ENCODE measurements around the gene PAM.
A peak's percentile ranks its signal among the peaks of the same experiment; 100 is the strongest.
"Not testable (repeated sequence)": the region's sequence is repeated elsewhere in the genome, so short reads cannot be mapped to it uniquely, and the experiment has no call there.

PAM gene

DNA sequence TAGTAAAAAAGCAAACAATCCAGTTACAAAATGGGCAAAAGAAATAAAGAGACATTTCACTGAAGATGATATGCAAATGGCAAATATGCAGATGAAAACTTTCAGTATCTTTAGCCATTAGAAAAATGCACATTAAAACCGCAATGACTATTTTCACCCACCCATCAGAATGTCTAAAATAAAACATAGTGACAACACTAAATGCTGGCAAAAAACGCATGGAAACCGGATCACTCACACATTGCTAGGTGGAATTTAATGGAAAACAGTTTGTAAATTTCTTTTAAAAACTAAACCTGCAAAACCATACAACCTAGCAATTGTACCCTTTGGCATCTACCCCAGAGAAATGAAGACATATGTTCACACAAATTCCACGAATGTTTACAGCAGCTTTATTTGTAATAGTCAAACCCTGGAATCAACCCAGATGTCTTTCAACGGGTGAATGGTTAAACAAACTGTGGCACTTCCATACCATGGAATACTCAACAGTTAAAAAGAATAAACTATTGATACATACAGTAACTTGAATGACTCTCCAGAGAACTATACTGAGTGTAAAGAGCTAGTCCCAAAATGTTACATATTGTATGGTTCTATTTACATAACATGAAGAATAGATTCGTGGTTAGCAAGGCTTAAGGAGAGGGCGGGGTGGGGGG is 17.2 kb upstream of the PAM start:
- Mint-ChIP-seq H3K9me3 (no peaks in the 10 kb centered on the region), H3K4me1 (ENCODE audit: low read depth in 2 of 2) (no peaks in the 10 kb centered on the region), H3K27ac (no peak overlapping the region), H3K36me3 (ENCODE audit: insufficient read depth) (no peaks in the 10 kb centered on the region), H3K27me3 (peaks cover 0 to 28% of the 10 kb centered on the region in 2 donors), H3K4me3 (no peak overlapping the region)
- ATAC-seq (replicated peaks), result no peak
- DNase-seq, result no peak

GRCh38 chr5:102740515-102740914 is 14.6 kb upstream of the PAM start:
- DNase-seq (no peak), ATAC-seq (replicated peaks) (no peak)
- no peak overlapping the region for H3K27ac Mint-ChIP-seq
- H3K27me3 Mint-ChIP-seq, result peaks cover 0 to 10% of the 10 kb centered on the region in 2 donors
- H3K4me1 Mint-ChIP-seq (ENCODE audit: low read depth in 2 of 2), result no peaks in the 10 kb centered on the region
- no peaks in the 10 kb centered on the region for H3K9me3 Mint-ChIP-seq
- no peaks in the 10 kb centered on the region for H3K36me3 Mint-ChIP-seq (ENCODE audit: insufficient read depth)
- H3K4me3 Mint-ChIP-seq, result no peak overlapping the region

- H3K4me3 Mint-ChIP-seq, result no peak overlapping the region
- no peak for ATAC-seq (replicated peaks)
- no peak for DNase-seq
- H3K4me1 Mint-ChIP-seq (ENCODE audit: low read depth in 2 of 2), result peaks cover 0 to 3% of the 10 kb centered on the region in 2 donors
- H3K27me3 Mint-ChIP-seq, result peaks cover 0 to 4% of the 10 kb centered on the region in 2 donors
- H3K9me3 Mint-ChIP-seq, result no peaks in the 10 kb centered on the region
- H3K27ac Mint-ChIP-seq, result no peak overlapping the region
- H3K36me3 Mint-ChIP-seq (ENCODE audit: insufficient read depth), result no peaks in the 10 kb centered on the region
These were observed 12.9 kb upstream of the PAM start for GRCh38 chr5:102742215-102742614.

DNA sequence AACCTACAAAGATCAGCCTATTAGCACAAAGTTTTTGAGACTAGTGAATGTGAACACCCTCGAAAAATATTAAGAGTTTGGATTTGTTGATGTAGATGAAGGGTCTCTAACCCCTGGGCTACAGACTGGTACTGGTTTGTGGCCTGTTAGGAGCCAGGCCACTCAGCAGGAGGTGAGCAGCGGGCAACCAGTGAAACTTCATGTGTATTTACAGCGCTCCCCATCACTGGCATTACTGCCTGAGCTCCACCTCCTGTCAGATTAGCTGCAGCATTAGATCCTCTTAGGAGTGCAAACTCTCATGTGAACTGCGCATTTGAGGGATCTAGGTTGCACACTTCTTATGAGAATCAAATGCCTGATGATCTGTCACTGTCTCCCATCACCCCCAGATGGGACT is 11.2 kb upstream of the PAM start:
- Mint-ChIP-seq H3K27me3 (no peaks in the 10 kb centered on the region), H3K4me1 (ENCODE audit: low read depth in 2 of 2) (peaks cover 0 to 3% of the 10 kb centered on the region in 2 donors), H3K4me3 (no peak overlapping the region), H3K9me3 (no peaks in the 10 kb centered on the region), H3K36me3 (ENCODE audit: insufficient read depth) (no peaks in the 10 kb centered on the region), H3K27ac (no peak overlapping the region)
- ATAC-seq (replicated peaks) (no peak), DNase-seq (no peak)

DNA sequence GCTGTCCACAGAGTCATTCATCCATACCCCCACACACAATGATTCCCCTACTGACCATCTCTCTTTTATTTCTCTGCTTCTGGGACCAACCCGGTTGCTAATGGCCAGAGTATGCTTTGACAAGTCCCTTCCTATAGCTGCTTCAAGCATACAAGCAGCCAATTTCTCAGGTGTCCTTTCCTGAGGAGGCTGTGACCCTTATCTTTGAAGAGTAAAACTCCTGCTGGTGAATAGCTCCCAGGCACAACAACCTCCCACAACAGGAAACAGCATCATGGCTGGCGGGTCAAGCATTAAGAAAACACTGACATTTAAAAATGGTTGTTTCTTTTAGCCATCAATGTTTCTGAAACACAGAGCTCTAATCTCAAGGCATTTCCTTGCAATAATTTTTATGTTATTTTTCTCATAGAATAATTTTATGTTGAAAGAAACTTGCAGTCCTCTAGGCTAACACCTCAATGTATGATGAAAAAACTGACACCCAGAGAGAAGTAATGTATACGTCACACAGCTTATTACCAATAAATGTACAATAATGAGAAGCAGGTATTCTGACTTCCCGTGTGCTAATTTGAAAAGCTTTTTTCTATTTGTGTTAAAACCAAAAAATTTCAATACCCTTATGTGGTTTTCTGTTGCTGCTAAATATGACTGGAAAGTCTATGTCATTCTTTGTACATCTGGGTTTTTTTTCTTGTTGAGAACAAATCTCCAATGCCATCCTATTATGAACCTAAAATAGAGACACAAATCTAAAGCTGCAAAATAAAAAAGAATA is 7.5 kb upstream of the PAM start:
- peaks cover 0 to 3% of the 10 kb centered on the region in 2 donors for H3K4me1 Mint-ChIP-seq (ENCODE audit: low read depth in 2 of 2)
- no peak overlapping the region for H3K27ac Mint-ChIP-seq
- ATAC-seq (replicated peaks) (no peak), DNase-seq (no peak)
- H3K9me3 Mint-ChIP-seq, result no peaks in the 10 kb centered on the region
- H3K4me3 Mint-ChIP-seq, result no peak overlapping the region
- H3K27me3 Mint-ChIP-seq, result no peaks in the 10 kb centered on the region
- H3K36me3 Mint-ChIP-seq (ENCODE audit: insufficient read depth), result no peaks in the 10 kb centered on the region

- DNase-seq (no peak), ATAC-seq (replicated peaks) (no peak)
- H3K4me3 Mint-ChIP-seq, result no peak overlapping the region
- H3K4me1 Mint-ChIP-seq (ENCODE audit: low read depth in 2 of 2), result peaks cover 9 to 11% of the 10 kb centered on the region in 2 donors
- H3K36me3 Mint-ChIP-seq (ENCODE audit: insufficient read depth), result peaks cover 4% of the 10 kb centered on the region
- H3K9me3 Mint-ChIP-seq, result no peaks in the 10 kb centered on the region
- H3K27me3 Mint-ChIP-seq, result no peaks in the 10 kb centered on the region
- no peak overlapping the region for H3K27ac Mint-ChIP-seq
These were observed 5.6 kb upstream of the PAM start for GRCh38 chr5:102749416-102750030.

GRCh38 chr5:102750151-102750834 is 4.8 kb upstream of the PAM start:
- no peak overlapping the region for H3K4me3 Mint-ChIP-seq
- H3K27ac Mint-ChIP-seq, result no peak overlapping the region
- no peaks in the 10 kb centered on the region for H3K9me3 Mint-ChIP-seq
- peaks cover 6% of the 10 kb centered on the region for H3K36me3 Mint-ChIP-seq (ENCODE audit: insufficient read depth)
- ATAC-seq (replicated peaks), result no peak
- no peaks in the 10 kb centered on the region for H3K27me3 Mint-ChIP-seq
- DNase-seq, result no peak
- H3K4me1 Mint-ChIP-seq (ENCODE audit: low read depth in 2 of 2), result peaks cover 11 to 14% of the 10 kb centered on the region in 2 donors

DNA sequence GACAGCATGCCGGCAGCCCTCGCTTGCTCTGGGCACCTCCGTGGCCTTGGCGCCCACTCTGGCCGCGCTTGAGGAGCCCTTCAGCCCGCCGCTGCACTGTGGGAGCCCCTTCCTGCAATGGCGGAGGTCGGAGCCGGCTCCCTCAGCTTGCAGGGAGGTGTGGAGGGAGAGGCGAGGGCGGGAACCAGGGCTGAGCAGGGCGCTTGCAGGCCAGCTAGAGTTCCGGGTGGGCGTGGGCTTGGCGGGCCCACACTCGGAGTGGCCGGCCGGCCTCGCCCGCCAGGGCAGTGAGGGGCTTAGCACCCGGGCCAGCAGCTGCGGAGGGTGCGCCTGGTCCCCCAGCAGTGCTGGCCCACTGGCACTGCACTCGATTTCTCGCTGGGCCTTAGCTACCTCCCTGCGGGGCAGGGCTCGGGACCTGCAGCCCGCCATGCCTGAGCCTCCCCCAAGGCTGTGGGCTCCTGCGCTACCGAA is 3.2 kb upstream of the PAM start:
- not testable (repeated sequence) for H3K9me3 Mint-ChIP-seq; H3K27ac Mint-ChIP-seq; H3K4me3 Mint-ChIP-seq; DNase-seq; ATAC-seq (replicated peaks); H3K27me3 Mint-ChIP-seq
- Mint-ChIP-seq H3K4me1 (ENCODE audit: low read depth in 2 of 2) (peaks cover 20 to 22% of the 10 kb centered on the region in 2 donors), H3K36me3 (ENCODE audit: insufficient read depth) (peaks cover 15% of the 10 kb centered on the region)

- H3K9me3 Mint-ChIP-seq, result no peaks in the 10 kb centered on the region
- peaks cover 15% of the 10 kb centered on the region for H3K36me3 Mint-ChIP-seq (ENCODE audit: insufficient read depth)
- ATAC-seq (replicated peaks) (no peak), DNase-seq (no peak)
- H3K4me1 Mint-ChIP-seq (ENCODE audit: low read depth in 2 of 2), result peaks cover 18 to 30% of the 10 kb centered on the region in 2 donors
- no peaks in the 10 kb centered on the region for H3K27me3 Mint-ChIP-seq
- peak overlapping the region; percentile 54 to 98 for H3K27ac Mint-ChIP-seq
- peak overlapping the region; percentile 98 to 99 for H3K4me3 Mint-ChIP-seq
These were observed 977 bp upstream of the PAM start for GRCh38 chr5:102753889-102754766.

- Mint-ChIP-seq H3K27ac (peak overlapping the region; percentile 94 to 98), H3K27me3 (no peaks in the 10 kb centered on the region), H3K9me3 (no peaks in the 10 kb centered on the region), H3K4me1 (ENCODE audit: low read depth in 2 of 2) (peaks cover 24 to 45% of the 10 kb centered on the region in 2 donors), H3K36me3 (ENCODE audit: insufficient read depth) (peaks cover 15% of the 10 kb centered on the region), H3K4me3 (peak overlapping the region; percentile 98 to 99)
- DNase-seq, result peak; percentile 54 to 68 (median 54)
- ATAC-seq (replicated peaks), result peak; percentile 77
These were observed 724 bp downstream of the PAM start for GRCh38 chr5:102755686-102756371.

- peaks cover 41 to 65% of the 10 kb centered on the region in 2 donors for H3K4me1 Mint-ChIP-seq (ENCODE audit: low read depth in 2 of 2)
- H3K27ac Mint-ChIP-seq, result peak overlapping the region; percentile 90 to 98
- H3K4me3 Mint-ChIP-seq, result no peak overlapping the region
- no peaks in the 10 kb centered on the region for H3K27me3 Mint-ChIP-seq
- ATAC-seq (replicated peaks) (no peak), DNase-seq (no peak)
- H3K9me3 Mint-ChIP-seq, result no peaks in the 10 kb centered on the region
- peaks cover 15% of the 10 kb centered on the region for H3K36me3 Mint-ChIP-seq (ENCODE audit: insufficient read depth)
These were observed 3.5 kb downstream of the PAM start for GRCh38 chr5:102758576-102758975.

DNA sequence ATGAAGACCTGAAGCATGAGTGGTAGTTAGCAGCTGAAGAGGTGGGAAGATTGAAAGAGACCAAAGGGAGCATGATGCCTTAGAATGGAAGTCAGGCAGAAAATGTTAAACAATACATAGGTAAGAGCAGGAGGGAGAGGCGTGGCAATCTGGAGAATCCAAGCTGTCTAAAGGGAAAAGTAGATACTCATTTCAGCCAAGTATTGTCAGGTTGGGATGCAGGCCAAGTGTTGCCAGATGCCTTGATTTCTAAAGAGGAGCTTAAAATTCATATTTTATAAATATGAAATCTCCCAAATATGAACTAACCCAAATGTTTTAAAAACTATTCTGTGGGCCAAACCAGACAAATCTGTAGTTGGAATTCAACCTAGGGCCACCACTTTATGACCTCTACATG is 4.2 kb downstream of the PAM start:
- peaks cover 38 to 66% of the 10 kb centered on the region in 2 donors for H3K4me1 Mint-ChIP-seq (ENCODE audit: low read depth in 2 of 2)
- H3K36me3 Mint-ChIP-seq (ENCODE audit: insufficient read depth), result peaks cover 11% of the 10 kb centered on the region
- H3K4me3 Mint-ChIP-seq, result no peak overlapping the region
- H3K27me3 Mint-ChIP-seq, result no peaks in the 10 kb centered on the region
- ATAC-seq (replicated peaks) (no peak), DNase-seq (no peak)
- no peaks in the 10 kb centered on the region for H3K9me3 Mint-ChIP-seq
- peak overlapping the region in 1 of 2 donors; percentile 90 for H3K27ac Mint-ChIP-seq
